HG02623 (cell line): ENCODE data around the gene OGFOD3.
"Not testable (repeated sequence)": the region's sequence is repeated elsewhere in the genome, so short reads cannot be mapped to it uniquely, and the experiment has no call there.

ENCODE experiments used
- ATAC-seq: cut with Tn5 transposase; IDR thresholded peaks from one replicate; pipeline ENCODE4 v1.9.1; 2021; ENCODE audit warnings: moderate library complexity; ENCODE audit not compliant: unreplicated experiment

The OGFOD3 gene

DNA sequence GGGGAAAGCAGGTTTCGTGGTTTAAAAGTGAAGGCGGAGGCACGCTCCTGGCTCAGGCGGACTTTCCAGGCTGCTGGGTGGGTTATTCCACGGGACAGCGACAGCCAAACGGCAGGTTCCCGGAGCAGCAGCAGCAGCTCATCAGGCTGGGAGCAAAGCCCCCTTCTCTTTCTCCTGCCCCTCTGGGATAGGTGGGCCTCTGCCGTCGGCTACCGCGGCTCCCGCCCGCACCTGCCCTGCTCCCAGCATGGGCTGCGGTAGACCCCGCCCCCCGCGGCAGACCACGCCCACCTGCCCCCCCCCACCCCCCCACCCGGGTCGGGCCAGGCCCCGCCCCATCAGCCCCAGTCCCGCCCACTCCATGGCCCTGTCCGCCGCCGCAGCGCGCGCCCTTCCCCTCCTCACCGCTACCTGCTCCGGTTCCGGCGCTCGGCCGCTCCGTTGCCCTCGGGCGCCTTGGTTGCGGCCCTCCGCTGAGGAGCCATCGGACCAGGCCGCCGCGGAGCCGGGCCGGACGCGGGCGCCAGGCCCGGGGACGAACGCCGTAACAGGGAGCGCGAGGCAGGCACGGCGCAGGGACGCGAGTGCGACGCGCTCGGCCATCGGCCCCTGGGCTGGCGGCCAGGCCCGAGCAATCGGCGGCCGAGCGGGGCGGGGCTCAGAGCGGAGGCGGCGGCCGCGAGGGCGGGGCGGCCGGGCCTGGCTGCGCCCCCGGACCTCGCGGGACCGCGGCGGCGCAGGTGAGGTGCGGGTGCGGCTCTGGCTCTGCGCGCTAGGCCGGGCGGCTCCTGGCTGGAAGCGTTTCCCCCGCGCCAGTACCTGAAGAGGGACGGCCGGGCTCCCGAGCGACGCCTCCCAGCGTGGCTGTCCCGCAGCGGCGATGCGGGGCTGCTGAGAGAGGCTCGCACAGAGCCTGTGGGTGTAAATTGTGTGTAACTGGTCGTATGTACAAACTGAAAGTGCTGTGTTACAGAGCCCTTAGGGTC lies at the start of gene OGFOD3, which contains the start of gene HEXD:
OGFOD3 (minus strand) TSS at position 586 of the 986 bp plus-strand sequence; CDS start at position 485, 101 bp downstream.
HEXD (plus strand) TSS at position 347 of the 986 bp plus-strand sequence. CDS start 1,453 bp downstream, outside the sequence.
- ATAC-seq: peak; percentile 84

DNA sequence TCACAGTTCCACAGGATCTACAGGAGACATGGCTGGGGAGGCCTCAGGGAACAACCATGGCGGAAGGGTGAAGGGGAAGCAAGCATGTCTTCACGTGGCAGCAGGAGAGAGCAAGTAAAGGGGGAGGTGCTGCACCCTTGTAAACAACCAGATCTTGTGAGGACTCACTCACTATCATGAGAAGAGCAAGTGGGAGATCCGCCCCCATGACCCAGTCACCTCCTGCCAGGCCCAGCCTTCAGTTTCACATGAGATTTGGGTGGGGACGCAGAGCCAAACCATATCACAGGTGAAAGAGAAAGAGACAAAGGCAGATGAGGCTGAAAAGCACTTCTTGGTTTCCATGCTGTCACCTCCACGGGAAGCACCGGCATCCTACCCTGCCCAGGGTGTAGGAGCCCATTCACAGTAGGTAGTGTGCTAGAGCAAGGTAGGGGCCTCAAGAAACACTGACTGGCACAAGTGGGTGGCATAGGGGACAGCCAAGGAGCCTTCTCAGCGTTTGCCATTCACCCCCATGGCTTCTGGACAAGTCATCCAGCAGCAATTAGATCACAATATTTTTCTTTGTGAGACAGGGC lies 46.7 kb upstream of the OGFOD3 start:
- ATAC-seq: no peak

DNA sequence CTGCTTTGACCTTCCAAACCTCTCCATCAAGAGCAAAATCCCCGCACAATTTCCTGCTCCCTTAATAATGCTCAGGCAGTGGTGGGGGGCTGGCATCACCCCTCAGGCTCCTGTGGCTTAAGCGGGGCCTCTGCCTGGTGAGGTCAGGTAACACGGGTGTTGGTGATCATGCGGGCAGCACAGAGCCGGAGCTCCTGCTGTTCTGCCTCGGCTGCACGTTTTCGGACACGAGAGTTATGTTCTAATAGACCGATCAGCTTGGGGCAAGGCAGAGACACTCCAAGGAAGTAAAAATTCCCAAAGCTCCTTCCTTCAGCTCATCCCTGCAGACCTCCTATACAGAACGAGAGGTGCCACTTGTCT lies 46.2 kb upstream of the OGFOD3 start:
- no peak for ATAC-seq

- ATAC-seq: no peak
Measured at GRCh38 chr17:82463925-82464566, 45.7 kb upstream of the OGFOD3 start.

DNA sequence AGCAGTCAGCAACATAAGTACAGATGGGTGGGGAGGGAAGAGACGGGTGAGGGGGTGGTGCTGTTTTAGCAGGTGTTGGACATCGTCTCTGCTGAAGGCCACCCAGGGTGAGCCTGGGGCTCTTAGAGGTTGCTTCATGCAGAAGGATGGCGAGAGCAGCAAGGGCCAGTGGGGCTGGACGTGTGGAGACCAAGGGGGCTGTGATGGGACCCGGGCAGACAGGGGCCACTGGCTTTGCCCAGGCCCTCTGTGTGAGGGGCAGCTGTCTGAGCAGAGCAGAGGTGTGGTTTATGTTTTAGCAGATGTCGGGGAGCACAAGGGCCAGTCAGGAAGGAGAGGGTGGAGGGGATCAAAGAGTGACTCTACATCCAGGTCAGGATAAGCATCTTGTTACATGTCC lies 45.0 kb upstream of the OGFOD3 start:
- no peak for ATAC-seq

DNA sequence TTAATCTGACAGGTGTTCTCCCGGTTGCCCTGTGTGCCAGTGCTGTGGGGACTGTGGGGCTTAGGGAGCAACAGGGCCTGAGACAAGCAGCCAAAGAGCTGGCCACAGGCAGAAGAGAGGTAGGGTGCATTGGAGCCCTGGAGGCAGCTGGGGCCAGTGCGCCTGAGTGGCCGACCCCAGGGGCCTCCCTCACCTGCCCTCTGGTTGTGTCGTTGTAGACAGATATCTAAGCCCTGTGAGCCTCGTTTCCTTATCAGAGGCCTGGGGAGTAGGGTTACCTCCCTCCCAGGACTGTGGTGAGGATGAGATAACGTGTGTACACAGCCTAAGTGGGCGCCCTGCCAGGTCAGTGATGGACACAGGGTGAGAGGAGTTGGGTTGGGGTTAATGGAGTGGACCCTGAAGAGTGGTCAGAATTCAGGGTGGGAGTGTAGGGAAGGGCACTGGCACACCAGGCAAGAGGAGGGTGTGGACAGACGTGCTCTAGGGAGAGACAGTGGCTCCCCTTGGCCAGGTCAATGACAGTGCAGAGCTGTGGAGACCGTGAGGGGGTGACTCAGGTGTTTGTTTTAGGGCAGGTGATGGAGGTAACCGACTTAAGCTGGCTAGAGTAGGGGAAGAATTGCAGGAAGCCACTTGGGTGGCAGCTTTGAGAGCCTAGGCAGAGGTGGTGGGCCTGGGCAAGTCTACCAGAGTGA lies 43.6 kb upstream of the OGFOD3 start:
- ATAC-seq: no peak

DNA sequence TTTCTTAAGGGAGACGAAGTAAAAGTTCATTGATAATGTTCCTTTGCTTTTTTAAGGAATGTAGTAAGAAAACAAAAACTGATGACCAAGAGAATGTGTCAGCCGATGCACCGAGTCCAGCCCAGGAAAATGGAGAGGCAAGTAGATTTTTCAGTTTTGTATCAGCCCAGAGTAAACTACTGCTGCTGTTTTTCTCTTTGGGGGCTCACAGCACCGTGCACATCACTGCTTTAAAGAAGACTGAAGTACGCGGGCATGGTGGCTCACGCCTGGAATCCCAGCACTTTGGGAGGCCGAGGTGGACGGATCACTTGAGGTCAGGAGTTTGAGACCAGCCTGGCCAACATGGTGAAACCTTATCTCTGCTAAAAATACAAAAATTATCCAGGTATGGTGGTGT lies 41.5 kb upstream of the OGFOD3 start:
- ATAC-seq: not testable (repeated sequence)

GRCh38 chr17:82458885-82459424 lies 40.6 kb upstream of the OGFOD3 start:
- ATAC-seq: peak; percentile 6

DNA sequence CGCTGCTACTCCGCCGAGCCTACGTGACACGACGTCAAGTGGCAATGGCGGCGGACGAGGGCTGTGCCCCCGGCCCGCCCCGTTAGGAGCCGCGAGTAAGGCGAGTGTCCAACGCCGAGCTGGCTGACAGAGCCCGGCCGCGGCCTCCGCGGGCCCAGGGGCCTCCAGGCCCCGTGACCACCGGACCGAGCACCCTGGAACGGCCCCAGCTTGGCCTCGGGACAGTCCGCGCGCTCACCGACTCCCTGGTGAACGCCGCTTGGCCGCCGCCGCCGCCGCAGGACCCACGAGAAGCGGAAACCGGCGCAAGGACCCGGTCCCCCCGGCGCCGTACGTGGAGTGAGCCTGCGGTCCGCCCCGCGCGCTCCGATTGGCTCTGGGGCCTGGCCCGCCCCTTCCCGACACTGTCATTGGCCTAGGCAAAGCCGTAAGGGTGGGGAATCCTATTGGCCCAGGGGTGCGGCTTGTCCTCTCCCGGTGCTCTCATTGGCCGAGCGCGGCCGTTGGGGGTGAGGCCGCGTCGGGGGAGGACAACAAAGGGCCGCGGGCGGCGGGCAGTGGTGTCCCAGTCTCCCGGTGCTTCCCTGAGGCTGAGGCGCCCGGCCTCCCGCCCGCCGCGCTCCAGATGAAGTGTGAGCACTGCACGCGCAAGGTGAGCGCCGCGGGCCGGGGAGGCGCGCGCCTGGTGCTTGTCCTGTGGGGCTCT lies 39.9 kb upstream of the OGFOD3 start, which contains the start of gene NARF:
NARF (plus strand) TSS at position 563 of the 706 bp plus-strand sequence; CDS start at position 626, 63 bp downstream.
- peak; percentile 91 for ATAC-seq

GRCh38 chr17:82457929-82458178 lies 39.5 kb upstream of the OGFOD3 start:
- no peak for ATAC-seq

DNA sequence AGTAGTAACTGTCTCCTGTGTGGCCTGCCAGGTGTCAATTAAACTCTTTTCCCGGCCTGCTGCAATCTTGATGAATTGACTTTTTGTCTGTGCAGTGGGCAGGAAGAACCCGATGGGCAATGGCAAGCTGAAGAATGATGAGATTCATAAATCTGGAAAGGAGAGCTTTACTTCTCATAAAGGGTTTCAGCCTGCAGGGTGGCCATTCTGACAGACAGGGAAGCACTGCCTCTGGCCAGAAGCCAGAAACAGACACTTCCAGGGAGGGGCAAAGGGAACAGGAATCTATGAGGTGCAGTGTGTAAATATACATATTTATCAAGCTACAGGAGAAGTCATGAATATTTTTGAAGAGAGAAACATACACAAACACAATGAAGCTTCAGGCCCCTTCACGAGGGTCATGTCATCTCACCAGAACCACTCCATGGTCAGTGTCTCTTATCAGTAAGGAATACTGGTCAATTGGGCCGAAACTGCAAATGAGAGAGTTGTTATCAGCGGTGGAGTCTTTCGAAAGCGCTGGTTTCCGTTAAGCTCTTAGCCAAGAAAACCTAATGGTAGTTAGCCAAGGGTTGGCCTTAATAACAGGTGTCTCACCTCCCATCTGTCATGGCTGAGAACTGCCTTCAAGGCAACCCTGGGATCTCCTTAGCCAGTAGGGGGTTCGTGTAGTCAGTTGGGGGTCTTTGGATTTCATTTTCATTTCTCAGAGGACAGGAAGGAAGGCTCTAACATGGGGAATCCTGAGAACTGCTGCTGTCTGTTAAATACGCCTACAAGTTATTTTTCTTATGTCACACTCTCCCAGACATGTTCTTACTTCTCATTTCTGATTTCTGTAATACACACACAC lies 38.9 kb upstream of the OGFOD3 start:
- ATAC-seq: no peak

DNA sequence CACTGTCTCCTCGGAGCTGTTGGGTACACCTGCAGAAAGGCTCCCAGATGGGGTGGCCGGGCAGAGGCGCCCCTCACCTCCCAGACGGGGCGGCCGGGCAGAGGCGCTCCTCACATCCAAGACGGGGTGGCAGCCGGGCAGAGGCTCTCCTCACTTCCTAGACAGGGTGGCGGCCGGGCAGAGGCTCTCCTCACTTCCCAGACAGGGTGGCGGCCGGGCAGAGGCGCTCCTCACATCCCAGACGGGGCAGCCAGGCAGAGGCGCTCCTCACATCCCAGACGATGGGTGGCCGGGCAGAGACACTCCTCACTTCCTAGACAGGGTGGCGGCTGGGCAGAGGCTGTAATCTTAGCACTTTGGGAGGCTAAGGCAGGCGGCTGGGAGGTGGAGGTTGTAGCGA lies 35.3 kb upstream of the OGFOD3 start:
- ATAC-seq: not testable (repeated sequence)

GRCh38 chr17:82453151-82453550 lies 34.8 kb upstream of the OGFOD3 start:
- ATAC-seq: not testable (repeated sequence)

DNA sequence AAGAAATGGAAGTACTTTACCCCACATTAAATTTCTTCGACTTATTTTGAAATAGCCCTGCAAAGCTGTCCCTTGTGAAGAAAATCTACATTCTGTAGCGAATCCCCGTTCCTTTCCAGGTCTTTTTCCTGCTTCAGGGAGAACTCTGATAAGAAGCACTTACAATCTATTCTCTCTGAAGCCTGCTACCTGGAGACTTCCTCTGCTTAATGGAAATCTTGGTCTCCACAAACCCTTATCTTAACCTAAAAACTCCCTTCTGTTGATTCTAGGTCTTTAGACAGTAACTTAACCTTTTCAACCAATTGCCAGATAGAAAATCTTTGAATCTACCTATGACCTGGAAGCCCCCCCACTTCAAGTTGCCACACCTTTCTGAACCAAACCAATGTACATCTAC lies 33.8 kb upstream of the OGFOD3 start:
- no peak for ATAC-seq

- peak; percentile 69 for ATAC-seq
Measured at GRCh38 chr17:82450357-82451106, 32.1 kb upstream of the OGFOD3 start, which contains the start of gene CYBC1. TSS of gene CYBC1 (minus strand) at chr17:82450752. CDS start at chr17:82449254, 1,498 bp downstream.

GRCh38 chr17:82449883-82450356 lies 31.5 kb upstream of the OGFOD3 start:
- no peak for ATAC-seq

GRCh38 chr17:82449131-82449882 lies 30.9 kb upstream of the OGFOD3 start:
- peak; percentile 47 for ATAC-seq

- no peak for ATAC-seq
Measured at GRCh38 chr17:82447876-82448275, 29.5 kb upstream of the OGFOD3 start.
